GM19035 (cell line): Measurements from ENCODE around the gene MRPL33.

ENCODE experiments used
- ATAC-seq: cut with Tn5 transposase; IDR thresholded peaks from one replicate; pipeline ENCODE4 v1.9.1; 2021; ENCODE audit not compliant: unreplicated experiment

Gene MRPL33

DNA sequence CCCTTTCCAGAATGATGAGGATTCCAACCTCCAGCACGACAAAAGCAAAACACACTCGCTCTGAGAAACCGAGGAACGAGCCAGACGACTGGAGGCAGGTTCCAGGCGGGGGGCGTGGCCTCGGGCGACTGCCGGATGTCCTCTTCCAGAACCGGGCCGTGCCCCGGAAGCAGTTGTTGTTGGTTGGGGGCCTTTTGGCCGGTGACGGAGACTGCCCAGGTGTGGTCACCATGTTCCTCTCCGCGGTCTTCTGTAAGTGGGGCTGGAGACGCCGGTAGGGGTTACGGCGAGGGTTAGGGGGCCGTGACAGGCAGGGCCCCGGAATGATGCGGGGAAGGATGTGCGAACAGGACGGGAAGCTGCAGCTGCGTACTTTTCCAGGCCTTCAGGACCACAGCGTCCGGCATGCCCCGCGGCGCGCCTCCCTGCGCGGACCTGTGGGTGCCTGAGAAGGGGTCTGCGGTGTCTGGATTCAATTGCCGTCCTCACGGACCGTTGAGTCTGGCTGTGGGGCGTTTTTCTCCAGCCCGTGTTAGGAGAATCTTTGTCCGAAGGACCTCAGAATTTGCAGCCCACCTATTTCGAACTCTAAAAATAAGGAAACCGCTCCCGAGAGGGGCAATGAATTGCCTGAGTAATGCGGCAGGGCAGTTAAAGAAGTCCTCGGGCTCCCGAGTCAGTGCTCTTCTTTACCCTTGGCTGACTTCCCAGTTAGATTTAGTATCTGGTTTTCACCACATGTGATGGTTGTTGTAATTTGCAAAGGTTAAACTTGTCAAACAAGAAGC is at the start of gene MRPL33:
Gene MRPL33, plus strand, starts transcription at position 172 of the 788 bp plus-strand sequence. Its CDS starts 59 bp downstream, at position 231.
- peak; percentile 97 for ATAC-seq

DNA sequence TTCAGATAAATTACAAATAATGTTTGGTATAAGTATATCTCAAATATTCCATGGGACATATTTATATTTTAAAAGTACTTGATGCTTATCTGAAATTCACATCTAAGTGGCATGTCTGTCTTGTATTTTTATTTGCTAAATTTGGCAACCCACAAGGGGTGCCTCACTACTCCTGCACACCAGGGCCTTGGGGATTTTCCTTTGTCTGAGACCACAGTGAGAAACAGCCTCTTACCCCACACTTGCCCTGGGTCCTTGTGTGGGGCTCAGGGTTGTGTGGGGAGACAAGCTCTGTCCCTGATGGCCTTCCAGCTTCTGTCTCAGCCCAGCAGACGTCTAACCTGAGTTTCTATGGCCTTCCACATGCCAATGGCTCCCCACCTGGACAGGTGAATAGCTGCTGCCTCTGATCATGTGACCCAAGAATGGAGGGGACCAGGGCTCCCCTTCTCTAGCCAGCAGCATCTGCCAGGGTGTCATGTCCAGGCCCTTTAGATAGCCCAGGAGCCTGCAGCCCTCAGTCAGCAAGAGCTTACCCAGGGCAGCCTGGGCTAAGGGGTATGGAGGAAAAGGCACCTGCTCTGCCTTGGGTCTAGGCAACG is 49.5 kb upstream of the MRPL33 start:
- ATAC-seq: no peak

DNA sequence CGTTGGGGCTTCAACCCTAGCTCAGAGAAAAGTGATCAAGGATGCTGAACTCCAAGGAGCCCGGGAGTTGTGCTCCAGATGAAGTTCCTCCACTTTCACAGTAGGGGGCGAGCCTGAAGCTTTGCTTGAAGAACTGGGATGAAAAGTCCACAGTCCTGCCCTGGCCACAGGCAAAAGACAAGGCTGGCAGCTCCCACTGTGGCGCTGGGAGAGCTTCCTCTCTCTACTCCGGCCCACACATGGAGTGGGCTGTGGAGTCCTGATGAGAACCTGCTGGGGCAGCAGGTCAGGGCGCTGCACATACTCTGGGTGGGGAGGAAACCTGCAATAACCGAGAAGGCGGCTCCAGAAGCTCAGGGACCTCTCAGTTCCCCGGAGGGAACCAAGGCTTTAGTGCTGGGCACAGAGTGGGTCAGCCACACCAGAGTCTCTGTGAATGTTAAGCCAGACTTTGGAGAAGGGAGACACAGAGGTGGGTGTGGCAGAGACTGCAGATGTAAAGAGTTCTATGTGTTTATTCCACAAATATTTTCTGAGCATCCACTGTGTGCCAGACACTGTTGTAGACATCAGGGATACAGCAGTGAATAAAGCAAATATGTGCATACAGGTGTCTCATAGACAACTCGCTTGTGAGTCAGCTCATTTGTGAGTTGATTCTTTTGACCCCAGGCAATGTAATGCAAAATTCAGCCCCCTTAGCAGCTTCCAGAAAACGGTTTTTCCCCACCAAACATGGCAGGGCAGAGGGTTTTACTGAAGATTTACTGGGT is 48.0 kb upstream of the MRPL33 start:
- ATAC-seq: no peak

DNA sequence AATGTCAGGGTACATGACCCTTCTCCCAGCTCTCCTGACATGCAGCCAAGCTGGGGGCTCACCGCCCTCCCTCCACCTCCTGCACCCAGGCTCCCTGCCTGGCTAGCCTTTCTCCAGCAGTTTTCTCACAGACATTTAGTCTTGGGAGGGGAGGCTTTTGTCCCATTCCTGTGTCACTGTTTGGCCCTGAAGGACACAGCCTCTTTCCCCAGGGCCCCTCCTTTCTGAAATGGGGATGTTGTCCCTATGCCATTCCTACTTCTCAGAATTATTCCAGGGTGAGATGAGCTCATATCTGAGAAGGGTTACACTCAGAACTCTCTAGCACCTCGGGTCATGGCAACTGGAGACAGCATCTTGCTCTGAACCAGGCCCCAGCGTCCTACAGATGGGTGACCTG is 47.3 kb upstream of the MRPL33 start:
- ATAC-seq: no peak

DNA sequence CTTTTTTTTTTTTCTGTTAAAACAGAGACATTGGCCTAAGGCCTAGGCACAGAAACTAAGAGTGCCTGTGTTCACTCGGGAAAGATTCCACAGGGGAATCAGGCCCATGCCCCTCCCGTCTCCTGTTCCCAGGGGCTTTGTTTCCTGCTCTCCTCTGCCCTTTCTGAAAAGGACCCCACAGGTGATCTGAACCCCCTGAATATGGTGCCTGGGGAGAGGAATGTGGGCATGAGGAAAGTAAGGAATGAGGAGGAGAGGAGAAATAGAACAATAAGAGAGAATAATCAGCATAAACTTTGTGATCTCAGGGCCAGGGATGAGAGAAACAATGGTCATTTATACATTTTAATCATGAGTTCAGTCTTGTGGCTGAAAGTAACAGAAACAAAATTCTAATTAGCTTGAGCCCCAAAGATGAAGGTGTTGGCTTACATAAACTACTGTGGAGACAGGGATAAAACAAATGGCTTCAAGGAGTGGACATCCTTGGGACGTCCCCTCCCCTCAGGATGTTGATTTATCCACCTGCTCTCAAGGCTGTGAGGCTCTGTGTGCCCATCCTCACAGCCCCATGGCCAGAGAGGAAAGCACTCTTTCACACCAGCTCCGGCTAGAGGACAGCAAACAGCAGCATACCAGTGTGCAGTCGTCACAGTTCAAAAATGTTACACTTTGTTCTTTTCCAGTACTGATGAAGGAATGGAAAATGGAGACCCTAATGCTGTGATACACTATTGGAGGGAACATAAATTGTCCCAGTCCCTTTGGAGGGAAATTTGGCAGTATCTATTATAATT is 46.4 kb upstream of the MRPL33 start:
- no peak for ATAC-seq

DNA sequence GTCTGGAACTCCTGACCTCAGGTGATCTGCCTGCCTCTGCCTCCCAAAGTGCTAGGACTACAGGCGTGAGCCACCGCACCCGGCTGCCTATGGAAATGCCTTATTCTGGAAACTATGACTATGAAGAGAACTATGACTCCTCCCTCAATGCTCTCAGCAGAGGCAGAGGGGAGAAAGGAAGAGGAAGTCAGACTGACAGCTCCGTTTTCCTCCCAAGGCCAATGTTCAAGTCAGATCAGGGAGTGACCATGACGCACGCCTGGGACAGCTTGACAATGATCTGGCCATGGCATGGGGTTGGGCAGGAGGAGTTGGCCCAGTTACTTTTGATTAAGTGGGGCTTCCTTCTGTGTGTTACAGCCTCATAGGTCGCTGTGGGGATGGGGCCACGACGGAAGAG is 44.3 kb upstream of the MRPL33 start:
- ATAC-seq: no peak

DNA sequence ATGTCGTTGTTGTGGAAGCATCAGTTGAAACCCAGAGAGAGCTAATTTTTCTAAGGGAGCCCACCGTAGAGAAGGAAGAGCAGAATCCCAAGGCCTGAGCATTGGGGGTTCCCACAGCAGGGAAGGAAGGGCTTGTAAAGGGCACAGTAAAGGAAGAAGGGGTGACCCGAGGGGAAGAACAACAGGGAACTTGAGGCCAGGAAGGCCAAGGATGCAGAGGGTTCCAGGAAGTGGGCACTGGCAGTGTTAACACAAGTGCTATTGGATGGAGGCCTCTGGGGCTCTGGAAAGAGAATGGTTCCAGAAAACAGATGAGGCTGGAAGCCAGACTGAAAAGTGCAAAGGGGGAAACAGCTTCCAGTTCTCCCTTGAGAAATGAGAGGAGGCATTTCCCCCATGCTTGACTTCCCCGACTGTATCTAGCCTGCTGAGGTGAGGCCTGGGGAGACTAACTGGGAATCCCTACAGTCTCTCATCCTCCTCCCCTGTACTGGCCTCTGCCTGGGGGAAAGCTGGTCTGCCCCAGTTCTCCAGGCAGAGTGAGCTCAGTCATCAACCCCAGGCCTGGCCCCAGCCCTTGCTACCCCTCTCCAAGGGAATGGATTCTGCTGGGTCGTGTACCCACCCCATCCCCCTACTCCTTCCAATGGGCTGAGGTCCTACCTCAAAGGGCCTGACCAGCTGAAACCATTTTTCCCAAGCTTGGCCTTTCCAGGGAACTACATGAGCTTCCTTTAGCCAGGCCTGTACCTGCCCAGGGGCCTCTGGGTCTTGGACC is 43.2 kb upstream of the MRPL33 start:
- no peak for ATAC-seq

DNA sequence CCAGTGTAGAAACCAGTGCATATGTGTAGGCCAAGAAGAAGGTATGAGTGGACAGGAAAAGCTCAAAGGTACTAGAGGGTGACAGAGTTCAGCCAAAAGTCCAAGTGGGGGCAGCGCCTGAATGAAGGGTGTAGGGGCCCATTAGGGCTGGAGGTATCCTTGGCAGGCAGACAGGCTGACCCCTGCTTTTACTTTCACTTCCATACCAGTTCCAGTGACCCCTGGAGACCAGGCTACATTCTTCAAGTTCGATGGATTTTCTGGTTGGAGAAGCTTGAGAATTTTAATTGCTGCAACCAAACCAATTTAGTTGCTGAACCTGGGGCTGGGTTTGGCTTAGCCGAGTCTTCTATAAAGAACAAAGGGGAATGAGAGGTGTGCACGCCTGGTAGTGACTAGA is 42.3 kb upstream of the MRPL33 start:
- ATAC-seq: no peak

DNA sequence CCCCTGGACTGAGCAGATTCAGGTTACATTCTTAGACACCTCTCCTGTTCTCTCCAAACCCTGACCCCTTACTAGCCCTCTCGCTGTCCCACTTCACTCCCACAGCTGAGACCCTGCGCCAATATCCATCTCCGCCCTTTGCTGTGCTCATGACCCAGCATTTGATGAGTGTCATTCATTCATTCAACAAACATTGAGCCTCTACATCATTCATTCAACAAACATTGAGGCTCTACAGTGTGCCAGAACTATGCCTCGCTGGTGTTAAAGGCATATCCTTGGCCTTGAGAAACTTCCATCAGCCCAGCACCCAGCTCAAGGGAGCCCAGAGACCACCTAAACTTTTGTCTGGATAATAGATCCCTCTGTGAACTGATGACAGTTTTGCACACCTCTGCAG is 41.9 kb upstream of the MRPL33 start:
- no peak for ATAC-seq

DNA sequence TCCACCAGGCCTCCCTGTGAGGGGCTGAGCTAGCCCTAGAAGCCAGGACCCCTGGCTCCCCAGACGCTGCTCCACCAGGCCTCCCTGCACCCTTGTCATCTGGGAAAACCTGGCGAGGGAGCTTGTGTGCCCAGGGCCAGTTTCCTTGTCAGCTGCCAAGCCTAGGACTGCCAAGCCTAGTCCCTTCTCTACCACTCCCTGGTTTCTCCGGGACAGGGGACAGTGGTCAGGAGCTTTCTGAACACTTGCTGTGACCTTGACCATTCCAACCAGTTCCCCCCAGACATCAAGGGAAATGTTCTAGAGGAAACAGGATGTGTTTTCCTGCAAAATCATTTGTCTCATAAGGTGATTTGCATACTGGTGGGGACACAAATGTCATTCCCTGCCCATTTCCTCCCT is 41.3 kb upstream of the MRPL33 start:
- ATAC-seq: no peak

DNA sequence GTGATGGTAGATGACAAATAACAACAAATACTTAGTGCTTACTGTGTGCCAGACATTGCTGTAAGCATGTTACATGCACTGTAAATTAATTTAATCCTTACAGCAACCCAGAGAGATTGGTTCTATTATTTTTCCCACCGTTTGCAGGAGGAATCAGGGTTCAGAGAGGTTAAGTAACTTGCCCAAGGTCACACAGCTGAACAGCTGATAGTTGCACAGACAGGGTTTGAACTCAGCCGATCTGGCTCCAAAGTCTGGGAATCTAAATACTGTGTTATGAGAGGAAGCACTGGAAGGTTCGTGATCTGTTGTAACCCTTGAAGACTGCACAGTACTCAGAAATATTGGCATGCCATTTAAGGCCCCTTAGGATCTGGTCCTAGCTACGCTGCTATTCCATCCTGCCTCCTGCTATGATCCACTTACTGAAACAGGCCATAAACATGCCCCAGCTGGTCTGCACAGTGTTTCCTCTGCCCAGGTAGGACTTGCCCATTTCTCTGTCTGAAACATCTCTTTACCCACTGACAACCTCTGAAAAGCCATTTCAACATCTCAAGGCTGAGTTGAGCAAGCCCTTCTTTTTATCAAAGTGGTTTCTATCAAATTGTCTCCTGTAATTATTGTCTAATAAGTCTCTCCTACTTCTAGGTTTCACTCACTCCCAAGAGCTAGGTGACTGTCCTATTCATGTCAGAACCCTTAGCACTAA is 40.4 kb upstream of the MRPL33 start:
- no peak for ATAC-seq

DNA sequence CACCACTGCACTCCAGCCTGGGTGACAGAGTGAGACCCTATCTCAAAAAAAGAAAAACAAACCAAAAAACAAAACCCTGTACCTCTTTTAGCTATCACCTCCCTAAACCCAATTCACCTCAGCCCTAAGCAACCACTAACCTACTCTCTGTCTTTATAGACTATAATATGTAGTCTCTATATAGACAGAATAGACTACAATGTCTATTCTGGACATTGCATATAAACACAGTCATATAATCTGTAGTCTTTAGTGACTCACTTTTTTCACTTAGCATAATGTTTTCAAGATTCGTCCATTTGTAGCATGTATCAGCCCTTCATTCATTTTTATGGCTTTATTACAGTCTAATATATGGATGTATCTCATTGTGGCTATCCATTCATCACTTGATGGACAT is 37.2 kb upstream of the MRPL33 start:
- no peak for ATAC-seq

DNA sequence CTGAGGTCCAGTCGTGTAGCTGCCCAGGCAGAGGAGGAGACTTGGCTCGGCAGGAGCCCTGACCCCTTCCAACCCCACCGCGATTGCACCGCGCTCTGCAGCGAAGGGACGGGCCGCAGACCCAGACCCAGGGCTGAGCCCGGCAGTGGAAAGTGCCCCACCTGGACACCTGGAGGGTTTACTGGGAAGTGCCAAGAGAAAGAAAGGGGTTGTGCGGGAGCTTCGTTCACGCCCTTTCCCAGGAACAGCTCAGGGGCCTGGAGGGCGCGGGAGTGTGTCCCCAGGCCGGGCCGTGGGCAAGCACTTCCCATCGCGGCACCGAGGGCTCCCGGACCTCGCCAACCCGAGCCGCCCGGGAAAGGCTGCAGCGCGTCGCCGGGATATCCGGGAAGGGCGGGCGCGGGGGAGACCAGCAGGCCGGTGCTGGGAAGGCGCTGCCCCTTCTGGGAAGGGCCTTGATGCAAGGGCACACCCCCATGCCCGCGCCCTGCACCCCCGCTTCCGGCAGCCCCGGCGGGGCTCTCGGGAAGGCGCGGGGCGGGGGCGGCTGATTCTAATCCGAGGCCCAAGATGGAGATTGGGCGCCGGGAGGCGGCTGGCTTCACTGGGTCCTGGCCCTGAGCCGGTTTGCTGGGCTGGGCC is 36.1 kb upstream of the MRPL33 start:
- no peak for ATAC-seq

DNA sequence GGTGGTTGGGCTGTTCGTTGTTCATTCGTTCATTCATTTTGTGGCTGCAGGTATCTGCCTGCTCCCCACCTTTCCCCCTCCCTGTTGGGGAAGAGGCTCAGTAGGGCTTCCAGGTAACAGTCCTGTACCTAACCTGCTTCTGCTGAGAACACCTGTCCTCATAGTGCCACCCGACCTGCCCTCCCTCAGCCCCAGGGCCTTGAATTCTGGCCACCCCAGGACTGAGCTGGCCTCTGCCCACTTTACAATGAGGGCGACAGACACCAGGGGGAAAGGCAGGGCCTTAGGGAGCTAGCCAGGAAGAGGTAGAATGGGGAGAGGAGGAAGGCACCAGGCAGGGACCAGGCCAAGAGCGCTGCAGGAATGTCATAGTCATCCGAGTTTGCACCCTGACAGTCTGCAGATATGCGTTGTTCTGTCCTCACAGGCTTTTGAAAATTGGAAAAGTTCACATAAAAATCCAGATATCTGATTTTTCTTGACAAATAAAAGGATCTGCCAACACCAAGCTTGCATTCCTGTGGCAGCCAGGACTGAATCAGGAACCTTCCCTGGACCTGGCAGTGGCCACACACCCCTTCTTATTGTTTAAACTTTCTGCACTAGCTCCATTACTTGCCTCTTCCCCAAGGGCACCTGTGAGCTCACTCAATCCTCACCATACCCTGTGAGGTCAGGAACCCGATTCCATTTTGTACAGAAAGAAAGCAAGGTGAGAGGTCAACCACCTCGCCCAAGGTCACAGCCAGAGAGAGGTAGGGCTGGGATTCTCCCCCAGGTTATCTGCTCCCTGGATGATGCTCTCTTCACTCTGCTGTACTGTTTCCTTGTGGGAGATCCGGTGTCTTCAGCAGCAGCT is 35.3 kb upstream of the MRPL33 start:
- no peak for ATAC-seq

DNA sequence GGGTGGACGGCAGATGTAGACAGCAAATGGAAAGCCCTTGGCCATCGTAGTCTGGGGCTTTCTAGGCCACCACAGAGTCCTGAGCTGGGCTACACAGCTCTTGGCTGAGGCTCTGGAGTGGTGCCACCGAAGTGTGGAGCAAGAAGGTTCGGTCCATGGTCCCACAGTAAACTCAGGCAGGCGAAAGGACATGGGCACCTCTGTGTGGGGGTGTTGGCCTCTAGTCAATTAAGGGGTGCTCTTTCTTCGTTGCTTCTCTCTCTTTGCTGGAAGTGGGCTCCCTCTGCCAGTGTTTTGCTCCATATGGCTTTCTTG is 34.7 kb upstream of the MRPL33 start:
- no peak for ATAC-seq

DNA sequence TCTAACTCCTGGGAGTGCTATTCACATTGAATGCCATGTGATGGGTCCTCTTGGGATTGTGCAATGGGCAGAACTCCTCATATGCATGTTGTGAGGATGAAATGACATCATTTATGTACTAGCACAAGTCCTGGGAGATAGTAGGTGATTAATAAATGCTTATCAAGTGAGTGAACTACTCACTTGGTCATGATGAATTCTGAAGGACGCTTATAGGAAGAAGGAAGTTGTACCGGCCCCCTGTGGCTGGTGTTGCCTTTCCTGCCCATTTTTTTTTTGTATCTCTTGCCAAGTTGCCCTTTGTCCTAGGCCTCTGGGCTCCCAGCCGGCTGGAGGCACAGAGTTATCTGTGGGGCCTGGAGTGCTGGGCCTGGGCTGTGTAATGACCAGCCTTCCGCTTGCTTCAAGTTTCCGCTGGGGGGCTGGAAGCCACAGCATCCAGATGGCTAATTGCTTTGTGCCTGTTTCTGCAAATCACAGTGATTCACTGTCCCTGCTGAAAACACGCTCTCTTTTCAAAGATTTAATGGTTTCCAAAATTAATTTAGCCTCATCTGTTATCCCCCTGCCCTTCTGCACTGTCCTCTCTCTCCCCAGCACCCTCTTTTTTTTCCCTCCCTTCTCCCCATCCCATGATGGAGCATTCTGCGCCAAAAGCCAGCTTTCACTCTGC is 33.7 kb upstream of the MRPL33 start:
- ATAC-seq: no peak

DNA sequence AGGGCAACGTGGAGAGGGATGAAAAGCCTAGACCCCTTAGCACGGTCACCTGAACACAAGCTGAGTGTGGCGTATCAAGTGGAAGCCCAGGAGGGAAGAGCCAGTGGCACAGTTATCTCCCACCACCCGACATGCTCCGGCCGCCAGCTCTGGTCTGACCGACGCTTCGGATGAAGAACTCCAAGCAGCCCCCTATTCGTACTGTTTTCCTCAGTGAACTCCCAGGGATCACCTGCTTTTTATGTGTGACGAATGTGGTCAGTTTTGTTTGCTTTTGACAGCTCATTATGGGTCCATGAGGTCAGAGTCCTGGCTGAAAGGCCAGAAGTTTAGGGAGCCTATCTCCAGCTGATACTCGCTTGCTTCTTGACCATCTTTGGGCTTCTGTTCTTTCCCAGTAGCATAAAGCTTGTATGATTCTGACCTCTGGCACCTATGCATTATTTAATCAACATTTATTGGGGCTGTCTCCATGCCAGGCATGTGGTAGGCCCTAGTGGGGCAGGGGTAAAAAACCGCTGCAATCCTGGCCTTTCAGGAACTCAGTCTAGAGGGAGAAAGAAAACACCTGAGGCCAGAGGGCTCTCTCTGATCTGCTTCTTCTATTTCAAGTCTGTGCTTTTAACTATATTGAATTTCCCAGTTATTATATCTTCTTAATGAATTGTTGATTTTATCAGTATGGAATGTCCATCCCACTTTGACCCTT is 33.0 kb upstream of the MRPL33 start:
- ATAC-seq: no peak

DNA sequence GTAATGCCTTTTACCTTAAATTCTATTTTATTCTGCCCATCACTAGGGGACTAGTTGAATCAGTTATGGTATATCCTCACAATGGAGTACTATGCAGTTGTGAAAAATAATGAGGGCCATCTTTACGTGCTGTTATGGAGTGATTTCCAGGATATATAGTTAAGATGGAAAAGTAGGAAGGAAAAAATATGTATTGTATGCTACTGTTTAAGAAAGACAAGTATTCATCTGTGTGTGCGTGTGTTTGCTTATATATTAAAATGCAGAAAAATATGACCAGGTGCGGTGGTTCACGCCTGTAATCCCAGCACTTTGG is 32.5 kb upstream of the MRPL33 start:
- ATAC-seq: no peak
